A549 (cell line): ENCODE data around the gene DDX59. TPM values are rescaled to one million over a fixed set of nuclear protein-coding genes. Genes with fewer than 3 reads are reported as not detected.
"Not testable (repeated sequence)": the region's sequence is repeated elsewhere in the genome, so short reads cannot be mapped to it uniquely, and the experiment has no call there.

Experiments used
- ATAC-seq, 2 experiments: fragments of 200-7000 bp in 1 of 2; fragments of >200 bp in 1 of 2; cut with Nextera tagmentation in 1 of 2; cut with Tn5 transposase in 1 of 2; 3 replicates each; pipeline versions ENCODE4 v1.8.0 to v1.9.1; 2018 to 2020; ENCODE audit warnings: mild to moderate bottlenecking in 1 of 2, moderate library complexity in 1 of 2
- CTCF ChIA-PET: fragments of 300-600 bp; sonication (Branson Sonifier 250); formaldehyde crosslinking; extraction: SDS; loops from one replicate; lab custom pipeline; 2021; ENCODE audit warnings: antibody characterized with exemption, inconsistent platforms; lab: Yijun Ruan, JAX
- POLR2A ChIA-PET: fragments of 350-600 bp; formaldehyde crosslinking; extraction: SDS; loops from one replicate; lab custom pipeline; 2021; ENCODE audit warnings: antibody characterized with exemption, inconsistent platforms; lab: Yijun Ruan, JAX
- DNase-seq, 2 experiments: peaks; one replicate each; pipeline versions ENCODE4 v3.0.0 to v3.0.0-alpha.2; 2011 to 2016; ENCODE audit warnings: low read depth in 1 of 2, low spot score in 1 of 2
- FAIRE-seq: peaks from 2 replicates; lab custom pipeline; 2011; peaks lifted over from hg19 to GRCh38; lab: Jason Lieb, UNC
- H3K27ac ChIP-seq, 2 experiments: fragments of >200 bp; sonication (Bioruptor Twin); formaldehyde crosslinking; 3 replicates each; pipeline ENCODE4 v1.5.1; 2016 to 2017
- H3K4me1 ChIP-seq: fragments of >200 bp; sonication (Bioruptor Twin); formaldehyde crosslinking; 3 replicates; pipeline ENCODE4 v1.6.1; 2016
- H3K4me2 ChIP-seq: fragments of >200 bp; sonication (Bioruptor Twin); formaldehyde crosslinking; 3 replicates; pipeline ENCODE4 v1.6.1; 2016
- H3K4me3 ChIP-seq: fragments of >200 bp; sonication (Bioruptor Twin); formaldehyde crosslinking; 3 replicates; pipeline ENCODE4 v1.5.1; 2016
- H3K9me3 ChIP-seq: fragments of >200 bp; sonication (Bioruptor Twin); formaldehyde crosslinking; 3 replicates; pipeline ENCODE4 v1.6.1; 2016
- CEBPB ChIP-seq, 2 experiments: fragments of >200 bp in 1 of 2; sonication (Bioruptor Twin) in 1 of 2; formaldehyde crosslinking in 1 of 2; IDR thresholded peaks; 2 replicates each; pipeline ENCODE4 v1.6.1; 2012 to 2016
- CHD4 ChIP-seq: fragments of 200-600 bp; sonication (generic); IDR thresholded peaks from 2 replicates; pipeline ENCODE4 v1.6.1; 2016; ENCODE audit warnings: antibody characterized with exemption, mild to moderate bottlenecking, borderline replicate concordance
- FOSB ChIP-seq: fragments of 250-450 bp; sonication (Bioruptor Pico); IDR thresholded peaks from 2 replicates; pipeline ENCODE4 v1.5.0; 2020; ENCODE audit warnings: mild to moderate bottlenecking, moderate library complexity
- HOXA7 ChIP-seq: fragments of 250-450 bp; sonication (Bioruptor Pico); IDR thresholded peaks from 2 replicates; pipeline ENCODE4 v1.5.0; 2020; ENCODE audit warnings: mild to moderate bottlenecking, moderate library complexity
- HOXB13 ChIP-seq: fragments of 250-450 bp; sonication (Bioruptor Pico); IDR thresholded peaks from 2 replicates; pipeline ENCODE4 v1.5.0; 2020; ENCODE audit warnings: low read depth, mild to moderate bottlenecking, moderate library complexity
- JUNB ChIP-seq: fragments of >200 bp; sonication (Bioruptor Twin); formaldehyde crosslinking; IDR thresholded peaks from 2 replicates; pipeline ENCODE4 v1.6.1; 2016
- MAZ ChIP-seq: fragments of 150-350 bp; IDR thresholded peaks from 2 replicates; pipeline ENCODE4 v1.6.1; 2014; ENCODE audit warnings: antibody characterized with exemption, low read depth, low read length, borderline replicate concordance
- POLR2A ChIP-seq: IDR thresholded peaks from 2 replicates; pipeline ENCODE4 v1.6.1; 2012; ENCODE audit warnings: mild to moderate bottlenecking, low read length
- RAD21 ChIP-seq, 2 experiments: fragments of >200 bp in 1 of 2; sonication (Bioruptor Twin) in 1 of 2; formaldehyde crosslinking in 1 of 2; IDR thresholded peaks in 1 of 2; conservative IDR thresholded peaks in 1 of 2; 2 replicates in 1 of 2; 3 replicates in 1 of 2; pipeline ENCODE4 v1.6.1; 2012 to 2018; ENCODE audit warnings: inconsistent platforms in 1 of 2
- RARB ChIP-seq: fragments of 250-450 bp; sonication (Bioruptor Pico); IDR thresholded peaks from 2 replicates; pipeline ENCODE4 v1.8.0; 2021; ENCODE audit warnings: mild to moderate bottlenecking, moderate library complexity
- TP53 ChIP-seq: fragments of 250-450 bp; sonication (Bioruptor Pico); IDR thresholded peaks from 2 replicates; pipeline ENCODE4 v1.5.0; 2021; ENCODE audit warnings: mild to moderate bottlenecking, moderate library complexity
- ZFP36 ChIP-seq: fragments of 450-650 bp; IDR thresholded peaks from 2 replicates; pipeline ENCODE4 v1.6.1; 2014; ENCODE audit warnings: borderline replicate concordance; ENCODE audit not compliant: partially characterized antibody
- WGBS: methylation state at CpG from one replicate; pipeline ENCODE4 v1.1.6; 2017; ENCODE audit errors: missing lambda C conversion rate; 5-methylcytosine and 5-hydroxymethylcytosine counted together
- polyA plus RNA-seq, 4 experiments: library from polyadenylated mRNA; depleted of rRNA in 3 of 4; stranded (reverse); fragments of >200 nt; fragmentation: RNase III in 1 of 4; extraction: RNeasy Plus Mini Kit Qiagen cat#74134 plus additional on column Dnase treatment in 1 of 4; gene quantifications; 2 replicates in 3 of 4; 3 replicates in 1 of 4; pipeline ENCODE4 v1.2.3, GENCODE V29; 2011 to 2017
- TF ChIP-seq, protein P1 (sequence below): fragments of >200 bp; sonication (Bioruptor Twin); formaldehyde crosslinking; IDR thresholded peaks from 3 replicates; pipeline ENCODE4 v1.5.1; 2016
- TF ChIP-seq, protein P2 (sequence below): IDR thresholded peaks from 2 replicates; pipeline ENCODE4 v1.6.1; 2012
- TF ChIP-seq, protein P3 (sequence below): IDR thresholded peaks from 2 replicates; pipeline ENCODE4 v1.6.1; 2012

Gene DDX59
- polyA plus RNA-seq, 2 of the 4 experiments (the other 2 are of a cell fraction), result 16.6 to 42.9 TPM

DNA sequence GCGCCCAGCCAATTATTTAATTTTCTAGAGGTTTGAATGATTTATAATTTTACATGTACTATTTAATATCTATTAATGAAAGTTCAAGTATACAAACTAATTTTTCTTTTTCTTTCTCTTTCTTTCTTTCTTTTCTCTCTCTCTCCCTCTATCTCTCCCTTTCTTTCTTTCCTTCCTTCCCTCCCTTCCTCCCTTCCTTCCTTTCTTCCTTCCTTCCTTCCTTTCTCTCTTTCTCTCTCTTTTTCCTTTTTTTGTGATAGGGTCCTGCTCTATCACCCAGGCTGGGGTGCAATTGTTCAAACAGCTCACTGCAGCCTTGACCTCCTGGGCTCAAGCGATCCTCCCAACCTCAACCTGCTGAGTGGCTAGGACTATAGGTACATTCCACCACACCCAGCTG is 33.0 kb downstream of the DDX59 start:
- Histone ChIP-seq H3K4me1 (peaks cover 18% of the 10 kb centered on the region), H3K27ac (no peak overlapping the region)
- TF ChIP-seq RAD21 (conservative IDR thresholded peaks at IDR 0.05 in 1 of 2, IDR thresholded peaks at IDR 0.05 in 1 of 2) (no peak), RARB (CRISPR knock-in tag) (no peak), TP53 (CRISPR knock-in tag) (no peak), ZFP36 (no peak)
- TF ChIP-seq, all 56 proteins: peak for 0
- FAIRE-seq, result no peak
- ChIA-PET POLR2A (interaction anchor here (2.0 kb wide), 1 partner anchor 33 kb away, joined by 11 read pairs; the partner anchor contains the start of gene DDX59), CTCF (interaction anchor here (1.0 to 4.8 kb wide), 2 partner anchors 13 to 22 kb away, joined by 3 to 27 read pairs; no protein-coding TSS in a partner anchor)
- 95% methylated on average over 2 of the region's 2 CpGs for WGBS
- no peak for DNase-seq
- Histone ChIP-seq H3K4me2 (no peak overlapping the region), H3K4me3 (no peak overlapping the region), H3K9me3 (no peaks in the 10 kb centered on the region)
- no peak for ATAC-seq

DNA sequence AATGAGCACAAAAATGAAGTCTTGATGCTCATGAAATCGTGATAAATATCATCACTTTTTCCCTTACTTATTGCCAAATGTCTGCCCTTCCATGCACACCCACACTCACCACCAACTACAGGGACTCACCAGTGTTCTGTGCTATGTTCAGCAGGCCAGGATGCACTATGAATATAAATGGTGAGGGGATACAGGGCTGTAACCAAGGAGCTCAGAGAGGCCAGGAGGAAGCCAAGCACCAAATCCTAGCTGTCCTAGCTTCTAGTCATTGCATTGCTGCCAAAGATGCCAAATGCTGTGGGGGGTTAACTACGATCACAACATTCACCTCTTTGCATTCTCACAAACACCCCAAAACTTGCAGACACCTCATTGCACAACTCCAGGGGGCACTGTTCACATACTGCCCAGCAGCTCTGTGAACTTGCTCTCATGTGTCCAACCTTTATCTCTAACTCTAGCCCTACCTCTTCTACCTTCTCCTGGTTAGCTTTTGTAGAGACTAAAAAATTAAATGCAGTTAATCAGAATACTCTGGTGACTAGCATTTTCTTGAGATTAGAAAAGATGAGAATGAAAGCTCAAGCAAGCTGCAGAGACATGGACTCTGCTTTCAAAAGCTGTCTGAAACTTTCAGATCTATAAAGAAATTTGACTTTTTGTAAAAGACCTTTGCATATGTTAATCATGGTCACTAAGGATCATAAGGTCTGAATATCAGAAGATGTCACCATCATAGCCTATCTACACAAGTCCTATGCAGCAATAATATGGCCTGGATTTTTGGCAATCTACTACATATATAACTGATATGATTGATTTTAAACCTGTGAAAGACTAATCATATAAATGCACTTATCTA is 35.2 kb downstream of the DDX59 start:
- no peak overlapping the region for H3K4me2 ChIP-seq
- no peak overlapping the region for H3K27ac ChIP-seq
- peak; percentile 19 to 36; a peak in 1 of 6 replicates for ATAC-seq
- ChIA-PET CTCF (interaction anchor here (0.6 to 4.8 kb wide), 6 partner anchors 11 to 174 kb away, joined by 3 to 27 read pairs (median 4); partner anchors contain the start of gene DDX59), POLR2A (no interaction called here)
- H3K4me1 ChIP-seq, result peaks cover 1% of the 10 kb centered on the region; the same call in 2 of the 3 replicates
- 37% methylated on average over 2 of the region's 2 CpGs for WGBS
- peak in 1 of 2 experiments; percentile 21 for DNase-seq
- FAIRE-seq, result no peak
- TF ChIP-seq, protein P1, sequence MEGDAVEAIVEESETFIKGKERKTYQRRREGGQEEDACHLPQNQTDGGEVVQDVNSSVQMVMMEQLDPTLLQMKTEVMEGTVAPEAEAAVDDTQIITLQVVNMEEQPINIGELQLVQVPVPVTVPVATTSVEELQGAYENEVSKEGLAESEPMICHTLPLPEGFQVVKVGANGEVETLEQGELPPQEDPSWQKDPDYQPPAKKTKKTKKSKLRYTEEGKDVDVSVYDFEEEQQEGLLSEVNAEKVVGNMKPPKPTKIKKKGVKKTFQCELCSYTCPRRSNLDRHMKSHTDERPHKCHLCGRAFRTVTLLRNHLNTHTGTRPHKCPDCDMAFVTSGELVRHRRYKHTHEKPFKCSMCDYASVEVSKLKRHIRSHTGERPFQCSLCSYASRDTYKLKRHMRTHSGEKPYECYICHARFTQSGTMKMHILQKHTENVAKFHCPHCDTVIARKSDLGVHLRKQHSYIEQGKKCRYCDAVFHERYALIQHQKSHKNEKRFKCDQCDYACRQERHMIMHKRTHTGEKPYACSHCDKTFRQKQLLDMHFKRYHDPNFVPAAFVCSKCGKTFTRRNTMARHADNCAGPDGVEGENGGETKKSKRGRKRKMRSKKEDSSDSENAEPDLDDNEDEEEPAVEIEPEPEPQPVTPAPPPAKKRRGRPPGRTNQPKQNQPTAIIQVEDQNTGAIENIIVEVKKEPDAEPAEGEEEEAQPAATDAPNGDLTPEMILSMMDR, result peak; percentile 38
- TF ChIP-seq CEBPB (IDR thresholded peaks at IDR 0.05), result peak in 1 of 2 experiments; percentile 32; a peak in 1 of 4 replicates
- TF ChIP-seq HOXB13 (CRISPR knock-in tag), result no peak
- TF ChIP-seq RAD21 (conservative IDR thresholded peaks at IDR 0.05 in 1 of 2, IDR thresholded peaks at IDR 0.05 in 1 of 2), result peak in 1 of 2 experiments; percentile 42; a peak in 1 of 5 replicates
- no peak overlapping the region for H3K4me3 ChIP-seq
- no peaks in the 10 kb centered on the region for H3K9me3 ChIP-seq

DNA sequence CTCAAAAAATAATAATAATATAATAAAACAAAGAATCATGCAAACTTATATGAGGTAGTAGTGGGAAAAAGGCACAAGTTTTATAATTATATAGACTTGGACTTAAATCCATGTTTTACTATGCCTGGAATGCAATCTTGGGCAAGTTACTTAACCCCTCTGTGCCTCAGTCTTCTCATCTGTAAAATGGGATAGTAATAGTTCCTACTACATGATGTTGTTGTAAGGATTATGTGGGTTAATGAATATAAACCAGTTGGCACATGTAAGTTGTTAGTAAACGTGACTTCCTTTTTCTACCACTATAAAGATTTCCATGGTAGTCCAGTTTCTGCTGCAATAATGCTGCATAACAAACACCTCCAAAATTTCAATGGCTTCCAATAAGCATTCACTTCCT is 38.3 kb downstream of the DDX59 start:
- ATAC-seq, result no peak
- POLR2A ChIA-PET, result no interaction called here
- no peak for FAIRE-seq

DNA sequence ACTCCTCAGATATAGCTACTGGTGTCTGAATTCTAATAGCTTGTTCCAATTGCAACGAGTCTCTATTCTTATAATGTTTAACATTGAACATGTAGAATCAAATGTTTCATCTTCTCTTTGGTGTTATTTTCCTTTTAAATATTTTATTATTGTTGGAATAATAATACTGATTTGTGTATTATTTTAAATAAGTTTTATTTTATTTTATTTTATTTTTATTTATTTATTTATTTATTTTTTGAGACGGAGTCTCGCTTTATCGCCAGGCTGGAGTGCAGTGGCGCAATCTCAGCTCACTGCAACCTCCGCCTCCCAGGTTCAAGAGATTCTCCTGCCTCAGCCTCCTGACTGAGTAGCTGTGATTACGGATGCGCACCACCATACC is 39.2 kb downstream of the DDX59 start:
- not testable (repeated sequence) for FAIRE-seq, H3K9me3 ChIP-seq, H3K4me2 ChIP-seq, DNase-seq, H3K27ac ChIP-seq, H3K4me1 ChIP-seq, ATAC-seq, H3K4me3 ChIP-seq
- WGBS, result 93% methylated on average over 8 of the region's 8 CpGs
- ChIA-PET POLR2A (interaction anchor here (0.9 kb wide), 1 partner anchor 40 kb away, joined by 3 read pairs; no protein-coding TSS in a partner anchor), CTCF (interaction anchor here (0.6 to 2.3 kb wide), 4 partner anchors 8 to 341 kb away, joined by 3 to 15 read pairs (median 4); no protein-coding TSS in a partner anchor)

More for the DNA sequence above, 38.3 kb downstream of the DDX59 start:
- Histone ChIP-seq H3K9me3 (no peaks in the 10 kb centered on the region), H3K4me2 (no peak overlapping the region), H3K27ac (no peak overlapping the region), H3K4me1 (no peaks in the 10 kb centered on the region), H3K4me3 (no peak overlapping the region)
- no peak for DNase-seq
- TF ChIP-seq CHD4, result no peak
- TF ChIP-seq, protein P2, sequence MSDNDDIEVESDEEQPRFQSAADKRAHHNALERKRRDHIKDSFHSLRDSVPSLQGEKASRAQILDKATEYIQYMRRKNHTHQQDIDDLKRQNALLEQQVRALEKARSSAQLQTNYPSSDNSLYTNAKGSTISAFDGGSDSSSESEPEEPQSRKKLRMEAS, result no peak
- TF ChIP-seq POLR2A, result no peak
- TF ChIP-seq HOXA7 (CRISPR knock-in tag), result no peak
- no peak for TF ChIP-seq MAZ
- TF ChIP-seq, protein P3, sequence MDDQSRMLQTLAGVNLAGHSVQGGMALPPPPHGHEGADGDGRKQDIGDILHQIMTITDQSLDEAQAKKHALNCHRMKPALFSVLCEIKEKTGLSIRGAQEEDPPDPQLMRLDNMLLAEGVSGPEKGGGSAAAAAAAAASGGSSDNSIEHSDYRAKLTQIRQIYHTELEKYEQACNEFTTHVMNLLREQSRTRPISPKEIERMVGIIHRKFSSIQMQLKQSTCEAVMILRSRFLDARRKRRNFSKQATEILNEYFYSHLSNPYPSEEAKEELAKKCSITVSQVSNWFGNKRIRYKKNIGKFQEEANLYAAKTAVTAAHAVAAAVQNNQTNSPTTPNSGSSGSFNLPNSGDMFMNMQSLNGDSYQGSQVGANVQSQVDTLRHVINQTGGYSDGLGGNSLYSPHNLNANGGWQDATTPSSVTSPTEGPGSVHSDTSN, result no peak
- TF ChIP-seq FOSB (CRISPR knock-in tag), result no peak
- TF ChIP-seq JUNB, result no peak
- TF ChIP-seq HOXB13 (CRISPR knock-in tag), result no peak
- WGBS, result 65% methylated on average over 1 of the region's 1 CpG
- CTCF ChIA-PET, result interaction anchor here (0.9 to 2.3 kb wide), 2 partner anchors 9 to 341 kb away, joined by 4 to 15 read pairs; no protein-coding TSS in a partner anchor
